IPS-18a (cell line): ENCODE measurements around the gene SPATC1L.
"Not testable (repeated sequence)": the region's sequence is repeated elsewhere in the genome, so short reads cannot be mapped to it uniquely, and the experiment has no call there.

Source experiments
- H3K27ac ChIP-seq: one replicate; pipeline ENCODE4 v1.5.1; 2013; ENCODE audit warnings: low read length
- H3K27me3 ChIP-seq: one replicate; pipeline ENCODE4 v1.6.1; 2013; ENCODE audit warnings: mild to moderate bottlenecking, low read length; ENCODE audit not compliant: control insufficient read depth, insufficient read depth
- H3K36me3 ChIP-seq: one replicate; pipeline ENCODE4 v1.6.1; 2013; ENCODE audit warnings: low read depth, low read length; ENCODE audit not compliant: control insufficient read depth
- H3K4me1 ChIP-seq: one replicate; pipeline ENCODE4 v1.6.1; 2013; ENCODE audit warnings: low read depth, low read length; ENCODE audit not compliant: control insufficient read depth
- H3K4me3 ChIP-seq: one replicate; pipeline ENCODE4 v1.5.1; 2013; ENCODE audit warnings: low read length
- H3K9ac ChIP-seq: one replicate; pipeline ENCODE4 v1.6.1; 2013; ENCODE audit warnings: mild to moderate bottlenecking, low read length, moderate library complexity
- H3K9me3 ChIP-seq: one replicate; pipeline ENCODE4 v1.6.1; 2013; ENCODE audit warnings: low read depth, low read length; ENCODE audit not compliant: control insufficient read depth

Gene SPATC1L

GRCh38 chr21:46171996-46172862 is 12.0 kb downstream of the SPATC1L start:
- Histone ChIP-seq H3K27me3 (no peaks in the 10 kb centered on the region), H3K36me3 (no peaks in the 10 kb centered on the region), H3K4me1 (no peaks in the 10 kb centered on the region), H3K4me3 (no peak overlapping the region), H3K9me3 (no peaks in the 10 kb centered on the region), H3K27ac (no peak overlapping the region), H3K9ac (no peak overlapping the region)

DNA sequence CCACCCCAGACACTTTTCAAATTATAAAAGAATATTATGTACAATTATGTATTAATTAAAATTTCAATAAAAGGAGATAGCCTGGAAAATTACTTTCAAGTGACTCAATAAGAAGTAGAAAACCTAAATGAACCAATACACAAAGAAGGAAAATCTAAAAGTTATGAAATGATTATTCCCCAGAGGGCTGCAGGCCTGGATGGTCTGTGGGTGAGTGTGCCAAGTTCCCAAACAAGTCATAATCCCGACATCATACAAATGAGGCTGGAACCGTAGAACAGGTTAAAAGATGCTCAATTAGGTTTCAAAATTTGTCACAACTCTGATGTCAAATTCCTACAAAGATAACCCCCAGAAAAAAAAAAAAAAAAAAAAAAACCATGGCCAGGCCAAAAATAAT is 12.7 kb downstream of the SPATC1L start:
- Histone ChIP-seq H3K27ac (no peak overlapping the region), H3K9ac (no peak overlapping the region), H3K9me3 (no peaks in the 10 kb centered on the region), H3K4me1 (no peaks in the 10 kb centered on the region), H3K4me3 (no peak overlapping the region), H3K36me3 (no peaks in the 10 kb centered on the region), H3K27me3 (no peaks in the 10 kb centered on the region)

- not testable (repeated sequence) for H3K36me3 ChIP-seq, H3K27ac ChIP-seq, H3K27me3 ChIP-seq, H3K4me3 ChIP-seq, H3K9me3 ChIP-seq, H3K9ac ChIP-seq, H3K4me1 ChIP-seq
These were observed 13.6 kb downstream of the SPATC1L start for GRCh38 chr21:46170436-46171193.

DNA sequence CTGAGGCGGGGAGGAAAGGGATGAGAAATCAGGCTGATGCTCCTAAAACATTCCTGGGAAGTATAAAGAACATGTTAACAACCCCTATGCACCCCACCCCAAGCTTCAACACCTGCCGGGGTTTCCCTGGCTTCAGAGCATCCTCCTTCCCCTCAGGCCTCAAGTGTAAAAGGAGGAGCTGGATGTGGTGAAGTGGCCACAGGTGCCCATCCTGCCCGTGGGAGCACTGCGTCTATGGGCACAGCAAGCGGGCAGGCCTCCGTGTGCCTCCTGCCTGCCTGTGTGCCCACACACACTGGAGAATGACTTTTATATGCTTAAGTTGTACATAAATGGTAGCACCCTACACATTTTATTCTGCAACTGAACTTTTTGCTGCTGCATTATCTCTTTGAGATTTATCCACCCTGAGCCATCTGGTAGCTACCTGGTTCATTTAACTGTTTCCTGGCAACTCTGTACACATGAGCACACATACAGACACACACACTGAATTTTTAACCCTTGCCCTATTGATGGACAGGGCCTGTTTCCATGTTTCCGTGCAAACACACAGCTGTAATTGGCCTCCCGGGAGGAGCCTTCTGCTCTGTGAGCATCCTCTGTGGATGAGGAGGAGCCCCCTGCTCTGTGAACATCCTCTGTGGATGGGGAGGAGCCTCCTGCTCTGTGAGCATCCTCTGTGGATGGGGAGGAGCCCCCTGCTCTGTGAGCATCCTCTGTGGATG is 15.4 kb downstream of the SPATC1L start:
- Histone ChIP-seq H3K4me3 (no peak overlapping the region), H3K9ac (no peak overlapping the region), H3K4me1 (no peaks in the 10 kb centered on the region), H3K36me3 (no peaks in the 10 kb centered on the region), H3K27me3 (no peaks in the 10 kb centered on the region), H3K9me3 (no peaks in the 10 kb centered on the region), H3K27ac (no peak overlapping the region)

DNA sequence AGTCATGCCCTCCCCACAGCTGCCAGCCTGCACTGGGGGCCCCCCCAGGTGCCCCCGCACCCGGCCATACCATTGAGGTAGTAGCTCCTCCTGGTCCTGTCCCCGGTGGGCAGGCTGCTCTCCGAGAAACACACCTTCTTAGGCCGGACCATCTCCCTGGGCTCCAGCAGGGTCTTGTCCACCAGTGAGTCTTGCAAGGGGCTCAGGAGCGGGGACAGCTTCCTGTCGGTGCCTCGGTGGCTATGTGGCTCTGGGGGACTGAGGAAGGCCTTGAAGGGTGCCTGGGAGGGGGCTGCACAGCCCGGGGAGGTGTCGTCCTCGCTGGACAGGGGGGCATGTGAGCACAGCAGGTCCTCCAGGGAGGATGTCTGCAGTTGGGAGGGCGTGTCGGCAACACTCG is 16.0 kb downstream of the SPATC1L start:
- no peaks in the 10 kb centered on the region for H3K4me1 ChIP-seq
- no peak overlapping the region for H3K4me3 ChIP-seq
- no peak overlapping the region for H3K27ac ChIP-seq
- no peaks in the 10 kb centered on the region for H3K27me3 ChIP-seq
- H3K9me3 ChIP-seq = no peaks in the 10 kb centered on the region
- H3K9ac ChIP-seq = no peak overlapping the region
- no peaks in the 10 kb centered on the region for H3K36me3 ChIP-seq

- H3K27me3 ChIP-seq = no peaks in the 10 kb centered on the region
- no peak overlapping the region for H3K4me3 ChIP-seq
- no peaks in the 10 kb centered on the region for H3K9me3 ChIP-seq
- no peak overlapping the region for H3K27ac ChIP-seq
- H3K9ac ChIP-seq = no peak overlapping the region
- H3K36me3 ChIP-seq = no peaks in the 10 kb centered on the region
- H3K4me1 ChIP-seq = no peaks in the 10 kb centered on the region
These were observed 19.2 kb downstream of the SPATC1L start for GRCh38 chr21:46165098-46165497.

DNA sequence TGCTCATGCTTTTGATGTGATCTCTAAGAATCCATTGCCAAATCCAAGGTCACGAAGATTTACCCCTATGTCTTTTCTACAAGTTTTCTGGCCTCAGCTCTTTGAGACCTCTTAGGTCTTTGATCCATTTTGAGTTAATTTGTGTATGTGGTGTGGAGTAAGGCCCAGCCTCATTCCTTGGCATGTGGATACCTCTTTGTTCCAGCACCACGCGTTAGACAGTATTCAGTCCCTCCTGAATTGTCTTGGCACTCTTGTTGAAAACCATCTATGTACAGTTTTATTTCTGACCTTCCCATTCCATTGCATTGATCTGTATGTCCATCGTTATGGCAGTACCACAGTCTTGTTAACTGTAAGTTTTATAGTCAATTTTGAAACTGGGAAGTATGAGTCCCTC is 20.9 kb downstream of the SPATC1L start:
- no peaks in the 10 kb centered on the region for H3K4me1 ChIP-seq
- H3K9ac ChIP-seq = no peak overlapping the region
- H3K27me3 ChIP-seq = no peaks in the 10 kb centered on the region
- H3K9me3 ChIP-seq = no peaks in the 10 kb centered on the region
- no peak overlapping the region for H3K4me3 ChIP-seq
- no peaks in the 10 kb centered on the region for H3K36me3 ChIP-seq
- H3K27ac ChIP-seq = no peak overlapping the region

DNA sequence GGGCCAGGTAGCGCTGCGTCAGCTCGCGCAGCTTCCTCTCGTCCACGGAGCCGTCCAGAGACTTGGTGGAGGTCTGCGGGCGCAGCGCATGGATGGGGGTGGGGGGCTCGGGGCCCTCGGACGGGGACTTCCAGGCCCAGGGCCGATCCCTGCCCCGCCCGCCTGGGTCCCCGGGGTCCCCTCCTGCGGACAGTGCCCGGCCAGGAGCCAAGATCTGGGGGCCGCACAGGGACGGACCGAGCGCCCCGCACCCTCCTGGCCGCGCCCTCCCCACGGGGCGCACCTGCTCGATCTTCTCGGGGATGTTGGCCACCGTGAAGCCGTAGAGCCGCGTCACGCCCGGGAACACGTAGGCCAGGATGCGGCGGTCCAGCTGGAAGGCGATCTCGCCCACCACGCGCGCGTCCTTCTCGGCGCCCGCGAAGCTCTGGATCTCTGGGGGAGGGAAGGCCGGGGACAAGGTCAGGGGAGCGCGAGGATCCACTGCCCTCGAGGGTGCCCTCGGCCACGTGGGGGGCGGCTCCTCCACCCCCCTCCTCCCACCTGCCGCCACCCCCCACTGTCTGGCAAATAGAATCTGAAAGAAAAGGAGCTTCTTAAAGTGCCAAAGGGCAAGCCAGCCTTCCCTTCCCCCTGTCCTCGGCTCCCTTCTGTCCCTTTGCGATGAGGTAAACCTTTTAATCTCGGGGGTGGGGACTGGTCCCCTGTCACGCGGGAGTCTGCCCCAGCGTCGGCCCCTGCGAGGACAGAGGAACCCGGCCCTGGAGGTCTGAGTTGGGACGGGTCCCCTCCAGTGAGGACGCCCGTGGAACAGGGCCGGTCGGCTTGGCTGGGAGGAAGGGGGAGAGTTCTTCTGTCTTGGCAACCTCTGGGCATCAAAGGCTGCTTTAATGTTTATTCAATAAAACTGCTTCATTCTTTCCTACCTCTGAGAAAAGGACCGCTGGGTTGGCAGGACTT is 22.3 kb downstream of the SPATC1L start:
- Histone ChIP-seq H3K9ac (no peak overlapping the region), H3K4me3 (no peak overlapping the region), H3K27ac (no peak overlapping the region), H3K4me1 (no peaks in the 10 kb centered on the region), H3K27me3 (no peaks in the 10 kb centered on the region), H3K36me3 (no peaks in the 10 kb centered on the region), H3K9me3 (no peaks in the 10 kb centered on the region)

DNA sequence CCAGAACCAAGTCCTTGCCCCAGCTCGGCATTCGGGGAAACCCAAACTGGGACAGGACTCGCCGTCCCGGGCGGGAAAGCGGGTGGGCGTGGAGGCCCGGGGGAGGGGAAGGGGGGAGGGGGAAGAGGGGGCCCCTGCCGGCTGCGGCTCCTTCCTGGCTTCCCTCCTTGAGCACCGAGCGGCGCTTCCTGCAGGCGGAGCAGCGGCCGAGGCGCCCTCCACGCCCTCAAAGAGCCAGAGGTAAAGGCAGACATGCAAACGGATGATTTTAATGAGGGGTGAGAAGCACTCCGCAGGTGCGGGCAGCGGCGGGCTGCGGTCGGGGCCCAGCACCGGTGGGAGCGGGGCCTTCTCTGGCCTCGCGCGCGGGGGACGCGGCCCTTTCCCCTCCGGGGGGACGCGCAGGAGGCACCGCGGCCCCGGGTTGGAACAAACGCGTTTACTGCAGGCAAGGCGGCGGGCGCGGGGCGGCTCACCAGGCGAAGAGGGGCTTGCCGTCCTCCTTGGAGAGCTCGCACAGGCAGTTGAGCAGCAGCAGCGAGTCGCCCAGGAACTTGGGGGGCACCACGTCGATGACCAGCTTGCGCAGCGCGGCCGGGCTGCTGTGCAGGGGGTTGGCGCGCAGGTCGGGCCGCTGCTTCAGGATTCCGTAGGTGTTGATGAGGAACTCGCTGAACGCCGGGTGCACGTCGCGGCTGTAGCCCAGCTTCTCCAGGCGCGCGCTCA is 23.2 kb downstream of the SPATC1L start:
- Histone ChIP-seq H3K36me3 (no peaks in the 10 kb centered on the region), H3K9ac (no peak overlapping the region), H3K4me3 (no peak overlapping the region), H3K9me3 (no peaks in the 10 kb centered on the region), H3K27ac (no peak overlapping the region), H3K27me3 (no peaks in the 10 kb centered on the region), H3K4me1 (no peaks in the 10 kb centered on the region)

DNA sequence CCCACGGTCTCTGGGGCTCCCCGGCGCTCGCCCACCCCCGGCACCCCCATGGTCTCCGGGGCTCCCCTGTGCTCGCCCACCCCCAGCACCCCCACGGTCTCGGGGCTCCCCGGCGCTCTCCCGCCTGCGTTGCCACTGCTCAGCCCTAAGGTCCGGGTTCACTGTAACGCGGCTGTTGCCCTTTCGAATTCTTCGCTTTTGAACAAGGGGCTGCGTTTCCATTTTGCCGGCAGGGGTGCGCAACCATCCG is 23.7 kb downstream of the SPATC1L start:
- no peaks in the 10 kb centered on the region for H3K9me3 ChIP-seq
- no peak overlapping the region for H3K9ac ChIP-seq
- no peak overlapping the region for H3K27ac ChIP-seq
- H3K27me3 ChIP-seq = no peaks in the 10 kb centered on the region
- no peak overlapping the region for H3K4me3 ChIP-seq
- H3K4me1 ChIP-seq = no peaks in the 10 kb centered on the region
- no peaks in the 10 kb centered on the region for H3K36me3 ChIP-seq
